ENCODE data around the gene LRRTM2. TPM values are rescaled to one million over a fixed set of nuclear protein-coding genes. Genes with fewer than 3 reads are reported as not detected.

The LRRTM2 gene
- total and polyA plus RNA-seq, 2 donors (not counting 1 experiment from before 2014, with no cell fraction given), result 0.01 TPM; not detected in 1

DNA sequence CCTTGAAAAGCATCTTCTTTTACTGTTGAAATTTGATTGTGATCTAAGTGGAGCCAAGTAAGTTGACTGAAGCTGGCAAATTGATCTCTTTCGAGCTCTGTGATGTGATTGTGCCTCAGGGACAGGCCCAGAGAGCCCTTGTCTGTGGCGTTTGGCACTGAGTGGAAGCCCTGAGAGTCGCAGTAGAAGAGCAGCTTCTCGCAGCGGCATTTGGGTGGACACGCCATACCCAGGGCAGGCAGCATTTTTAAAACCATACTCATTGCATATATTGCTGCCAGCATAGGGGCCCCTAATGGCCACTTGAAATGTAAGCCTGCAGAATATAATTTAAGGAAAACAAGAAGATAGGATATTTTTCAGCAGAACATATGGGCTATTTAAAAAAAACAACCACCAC is 894 bp downstream of the LRRTM2 start:
- Histone ChIP-seq H3K27ac (ENCODE audit: low read length in 2 of 2) (no peak overlapping the region), H3K4me2 (replicated peaks; ENCODE audit: low read depth, low read length, poor library complexity, severe bottlenecking) (no peak overlapping the region), H3K79me2 (ENCODE audit: control insufficient read depth, insufficient read depth, low read length) (no peaks in the 10 kb centered on the region), H3K4me3 (ENCODE audit: control extremely low read depth in 1 of 5, extremely low read depth in 1 of 5, insufficient read depth in 1 of 5, low read depth in 2 of 5, low read length in 4 of 5) (no peak overlapping the region), H3K27me3 (replicated peaks in 1 of 4; ENCODE audit: control extremely low read depth in 1 of 4, control insufficient read depth in 3 of 4, insufficient read depth in 4 of 4, low read length in 3 of 4) (no peaks in the 10 kb centered on the region), H4K20me1 (ENCODE audit: control insufficient read depth, insufficient read depth, low read length, poor library complexity, severe bottlenecking) (no peaks in the 10 kb centered on the region), H3K9me3 (ENCODE audit: control extremely low read depth in 1 of 3, control insufficient read depth in 2 of 3, insufficient read depth in 1 of 3, low read length in 2 of 3) (no peaks in the 10 kb centered on the region), H3K36me3 (replicated peaks in 1 of 2; ENCODE audit: control extremely low read depth in 1 of 2, control insufficient read depth in 1 of 2, extremely low read depth in 1 of 2, insufficient read depth in 2 of 2, low read length in 1 of 2) (no peaks in the 10 kb centered on the region), H3K9ac (ENCODE audit: low read length) (no peak overlapping the region), H2AFZ (ENCODE audit: insufficient read depth, low read depth, low read length, poor library complexity, severe bottlenecking) (no peak overlapping the region), H3K4me1 (ENCODE audit: control insufficient read depth in 2 of 2, insufficient read depth in 2 of 2, low read length in 2 of 2) (no peaks in the 10 kb centered on the region)
- ATAC-seq (ENCODE audit: low read depth), result no peak
- Mint-ChIP-seq H3K9me3 (ENCODE audit: insufficient read depth) (peaks cover 4% of the 10 kb centered on the region), H3K4me3 (no peak overlapping the region), H3K4me1 (peaks cover 3% of the 10 kb centered on the region), H3K27ac (no peak overlapping the region), H3K27me3 (no peaks in the 10 kb centered on the region)
- no peak for DNase-seq
- POLR2A ChIA-PET, result no interaction called here
- no peak for TF ChIP-seq EZH2 (IDR thresholded peaks at IDR 0.05; ENCODE audit: borderline replicate concordance, insufficient read depth, low read depth, low read length, poor library complexity, severe bottlenecking)
- intact Hi-C loops (cut with micrococcal nuclease), result no loop called here
- WGBS (ENCODE audit: insufficient coverage), result 94% methylated on average over 2 of the region's 6 CpGs
- CTCF ChIA-PET, result no interaction called here

DNA sequence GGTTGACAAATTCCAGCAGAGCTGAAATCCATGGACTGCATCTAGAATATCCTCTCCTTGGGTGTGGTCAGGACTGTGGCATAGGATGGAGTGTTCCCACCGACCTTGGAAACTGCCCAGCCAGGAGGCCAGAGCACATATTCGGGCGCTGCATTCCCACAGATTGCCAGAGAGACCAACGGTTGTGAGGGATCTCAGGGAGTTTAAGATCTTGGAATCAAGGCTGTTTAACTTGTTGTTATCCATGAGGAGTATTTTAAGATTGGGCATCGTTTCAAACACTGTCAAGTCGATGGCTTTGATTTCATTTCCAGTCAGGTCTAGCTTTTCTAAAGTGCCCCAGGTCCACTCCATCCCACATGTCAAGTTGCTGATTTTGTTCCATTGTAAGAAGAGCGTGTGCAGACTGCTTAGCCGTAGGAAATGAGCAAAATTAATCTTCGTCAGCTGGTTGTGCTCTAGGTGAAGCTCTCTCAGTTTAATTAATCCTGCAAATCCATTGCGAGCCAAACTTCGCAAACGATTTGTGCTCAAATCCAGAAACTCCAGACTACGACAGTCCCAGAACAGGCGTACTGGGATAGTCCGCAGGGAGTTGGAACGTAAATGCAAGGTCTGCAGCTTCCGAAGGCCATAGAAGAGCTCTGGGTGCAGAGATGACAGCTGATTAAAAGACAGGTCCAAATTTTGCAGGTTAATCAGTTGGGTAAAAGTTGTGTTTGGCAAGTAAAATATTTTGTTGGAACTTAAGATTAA is 1.5 kb downstream of the LRRTM2 start:
- Mint-ChIP-seq H3K4me1 (peaks cover 3% of the 10 kb centered on the region), H3K27ac (no peak overlapping the region), H3K9me3 (ENCODE audit: insufficient read depth) (peaks cover 4% of the 10 kb centered on the region), H3K27me3 (no peaks in the 10 kb centered on the region), H3K4me3 (no peak overlapping the region)
- Histone ChIP-seq H2AFZ (ENCODE audit: insufficient read depth, low read depth, low read length, poor library complexity, severe bottlenecking) (no peak overlapping the region), H3K27me3 (replicated peaks in 1 of 4; ENCODE audit: control extremely low read depth in 1 of 4, control insufficient read depth in 3 of 4, insufficient read depth in 4 of 4, low read length in 3 of 4) (no peaks in the 10 kb centered on the region), H3K9me3 (ENCODE audit: control extremely low read depth in 1 of 3, control insufficient read depth in 2 of 3, insufficient read depth in 1 of 3, low read length in 2 of 3) (no peaks in the 10 kb centered on the region), H3K4me1 (ENCODE audit: control insufficient read depth in 2 of 2, insufficient read depth in 2 of 2, low read length in 2 of 2) (no peaks in the 10 kb centered on the region), H3K9ac (ENCODE audit: low read length) (no peak overlapping the region), H4K20me1 (ENCODE audit: control insufficient read depth, insufficient read depth, low read length, poor library complexity, severe bottlenecking) (no peaks in the 10 kb centered on the region), H3K36me3 (replicated peaks in 1 of 2; ENCODE audit: control extremely low read depth in 1 of 2, control insufficient read depth in 1 of 2, extremely low read depth in 1 of 2, insufficient read depth in 2 of 2, low read length in 1 of 2) (no peaks in the 10 kb centered on the region), H3K79me2 (ENCODE audit: control insufficient read depth, insufficient read depth, low read length) (no peaks in the 10 kb centered on the region), H3K4me2 (replicated peaks; ENCODE audit: low read depth, low read length, poor library complexity, severe bottlenecking) (no peak overlapping the region), H3K4me3 (ENCODE audit: control extremely low read depth in 1 of 5, extremely low read depth in 1 of 5, insufficient read depth in 1 of 5, low read depth in 2 of 5, low read length in 4 of 5) (no peak overlapping the region), H3K27ac (ENCODE audit: low read length in 2 of 2) (no peak overlapping the region)
- no peak for TF ChIP-seq EZH2 (IDR thresholded peaks at IDR 0.05; ENCODE audit: borderline replicate concordance, insufficient read depth, low read depth, low read length, poor library complexity, severe bottlenecking)
- TF ChIP-seq, protein P1, sequence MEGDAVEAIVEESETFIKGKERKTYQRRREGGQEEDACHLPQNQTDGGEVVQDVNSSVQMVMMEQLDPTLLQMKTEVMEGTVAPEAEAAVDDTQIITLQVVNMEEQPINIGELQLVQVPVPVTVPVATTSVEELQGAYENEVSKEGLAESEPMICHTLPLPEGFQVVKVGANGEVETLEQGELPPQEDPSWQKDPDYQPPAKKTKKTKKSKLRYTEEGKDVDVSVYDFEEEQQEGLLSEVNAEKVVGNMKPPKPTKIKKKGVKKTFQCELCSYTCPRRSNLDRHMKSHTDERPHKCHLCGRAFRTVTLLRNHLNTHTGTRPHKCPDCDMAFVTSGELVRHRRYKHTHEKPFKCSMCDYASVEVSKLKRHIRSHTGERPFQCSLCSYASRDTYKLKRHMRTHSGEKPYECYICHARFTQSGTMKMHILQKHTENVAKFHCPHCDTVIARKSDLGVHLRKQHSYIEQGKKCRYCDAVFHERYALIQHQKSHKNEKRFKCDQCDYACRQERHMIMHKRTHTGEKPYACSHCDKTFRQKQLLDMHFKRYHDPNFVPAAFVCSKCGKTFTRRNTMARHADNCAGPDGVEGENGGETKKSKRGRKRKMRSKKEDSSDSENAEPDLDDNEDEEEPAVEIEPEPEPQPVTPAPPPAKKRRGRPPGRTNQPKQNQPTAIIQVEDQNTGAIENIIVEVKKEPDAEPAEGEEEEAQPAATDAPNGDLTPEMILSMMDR (IDR thresholded peaks at IDR 0.05), result no peak
- CTCF ChIA-PET, result no interaction called here
- intact Hi-C loops (cut with micrococcal nuclease), result no loop called here
- WGBS (ENCODE audit: insufficient coverage), result 98% methylated on average over 16 of the region's 17 CpGs
- DNase-seq (no peak), ATAC-seq (ENCODE audit: low read depth) (no peak)
- POLR2A ChIA-PET, result no interaction called here
